Astrocyte of the spinal cord (primary cell): ENCODE results near the gene PCNX3.

ENCODE experiments used
- DNase-seq: peaks from one replicate; pipeline ENCODE4 v3.0.0; 2011; ENCODE audit warnings: low read depth, low spot score
- H3K4me3 ChIP-seq: 2 replicates; pipeline ENCODE4 v1.5.1; 2011; ENCODE audit warnings: low read depth, mild to moderate bottlenecking, low read length, moderate library complexity
- in situ Hi-C: cut with HindIII; loops from 2 replicates; pipeline ENCODE4 v1.10.0; 2017; ENCODE audit warnings: low sequenced_read_pairs
- TF ChIP-seq, protein P1 (sequence below): IDR thresholded peaks from 2 replicates; pipeline ENCODE4 v1.5.1; 2012; ENCODE audit warnings: low read depth, mild to moderate bottlenecking, low read length, inconsistent platforms

Gene PCNX3

DNA sequence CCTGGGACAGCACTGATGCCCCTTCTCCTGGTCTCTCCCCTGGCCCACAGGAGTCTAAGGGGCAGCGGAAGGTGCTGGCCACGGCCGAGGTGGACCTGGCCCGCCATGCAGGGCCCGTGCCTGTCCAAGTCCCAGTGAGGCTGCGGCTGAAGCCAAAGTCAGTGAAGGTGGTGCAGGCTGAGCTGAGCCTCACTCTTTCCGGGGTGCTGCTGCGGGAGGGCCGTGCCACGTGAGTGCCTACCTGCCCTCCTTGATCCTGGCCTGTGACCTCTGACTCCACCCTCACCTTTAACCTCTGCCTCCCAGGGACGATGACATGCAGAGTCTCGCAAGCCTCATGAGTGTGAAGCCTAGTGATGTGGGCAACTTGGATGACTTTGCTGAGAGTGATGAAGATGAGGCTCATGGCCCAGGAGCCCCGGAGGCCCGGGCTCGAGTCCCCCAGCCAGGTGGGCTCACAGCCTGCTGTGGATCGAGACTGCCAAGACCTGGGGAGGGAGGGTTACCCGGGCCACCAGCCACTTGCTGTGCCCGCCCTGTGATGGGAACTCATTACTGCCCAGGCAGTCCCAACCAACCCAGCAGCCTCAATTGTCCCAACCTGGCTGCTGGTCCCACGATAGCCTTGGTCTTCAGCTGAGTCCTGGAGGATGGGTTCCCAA lies 35.4 kb upstream of the PCNX3 start:
- H3K4me3 ChIP-seq, result no peak overlapping the region
- in situ Hi-C loops, result no loop called here
- TF ChIP-seq, protein P1, sequence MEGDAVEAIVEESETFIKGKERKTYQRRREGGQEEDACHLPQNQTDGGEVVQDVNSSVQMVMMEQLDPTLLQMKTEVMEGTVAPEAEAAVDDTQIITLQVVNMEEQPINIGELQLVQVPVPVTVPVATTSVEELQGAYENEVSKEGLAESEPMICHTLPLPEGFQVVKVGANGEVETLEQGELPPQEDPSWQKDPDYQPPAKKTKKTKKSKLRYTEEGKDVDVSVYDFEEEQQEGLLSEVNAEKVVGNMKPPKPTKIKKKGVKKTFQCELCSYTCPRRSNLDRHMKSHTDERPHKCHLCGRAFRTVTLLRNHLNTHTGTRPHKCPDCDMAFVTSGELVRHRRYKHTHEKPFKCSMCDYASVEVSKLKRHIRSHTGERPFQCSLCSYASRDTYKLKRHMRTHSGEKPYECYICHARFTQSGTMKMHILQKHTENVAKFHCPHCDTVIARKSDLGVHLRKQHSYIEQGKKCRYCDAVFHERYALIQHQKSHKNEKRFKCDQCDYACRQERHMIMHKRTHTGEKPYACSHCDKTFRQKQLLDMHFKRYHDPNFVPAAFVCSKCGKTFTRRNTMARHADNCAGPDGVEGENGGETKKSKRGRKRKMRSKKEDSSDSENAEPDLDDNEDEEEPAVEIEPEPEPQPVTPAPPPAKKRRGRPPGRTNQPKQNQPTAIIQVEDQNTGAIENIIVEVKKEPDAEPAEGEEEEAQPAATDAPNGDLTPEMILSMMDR, result no peak
- DNase-seq, result no peak

DNA sequence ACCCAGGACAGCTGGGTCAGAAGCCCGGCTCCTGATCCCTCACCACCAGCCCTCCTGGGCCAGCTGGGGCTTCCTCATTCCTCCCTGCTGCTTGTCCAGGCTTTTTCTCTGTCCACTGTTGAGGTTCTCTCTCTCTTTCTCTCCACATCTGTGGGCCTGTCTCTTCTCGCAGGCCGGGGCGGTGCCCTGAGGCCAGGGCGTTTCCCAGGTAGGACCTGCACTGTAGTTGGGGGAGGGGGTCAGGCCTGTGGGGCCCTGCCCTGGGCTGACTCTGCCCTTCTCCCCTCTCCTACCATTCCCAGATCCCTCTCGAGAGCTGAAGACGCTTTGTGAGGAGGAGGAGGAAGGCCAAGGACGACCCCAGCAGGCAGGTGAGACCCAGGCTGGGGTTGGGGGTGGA lies 34.8 kb upstream of the PCNX3 start:
- no peak overlapping the region for H3K4me3 ChIP-seq
- TF ChIP-seq, protein P1, result no peak
- DNase-seq, result no peak
- in situ Hi-C loops, result no loop called here

DNA sequence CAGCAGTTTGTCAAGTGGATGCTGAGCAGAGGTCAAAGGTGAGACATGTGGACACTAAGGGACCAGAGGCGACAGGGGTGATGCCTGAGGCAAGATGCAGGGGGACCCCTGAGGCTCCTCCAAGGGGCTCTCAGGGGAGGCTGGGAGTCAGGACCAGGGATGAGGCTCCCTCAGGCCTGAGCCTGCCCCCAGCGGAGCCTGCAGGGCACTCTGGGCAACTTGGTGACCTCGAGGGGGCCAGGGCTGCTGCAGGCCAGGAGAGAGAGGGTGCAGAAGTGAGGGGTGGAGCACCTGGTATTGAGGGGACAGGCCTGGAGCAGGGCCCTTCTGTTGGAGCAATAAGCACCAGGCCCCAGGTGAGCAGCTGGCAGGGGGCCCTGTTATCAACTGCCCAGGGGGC lies 33.6 kb upstream of the PCNX3 start:
- TF ChIP-seq, protein P1, result no peak
- no peak for DNase-seq
- in situ Hi-C loops, result no loop called here
- H3K4me3 ChIP-seq, result no peak overlapping the region

DNA sequence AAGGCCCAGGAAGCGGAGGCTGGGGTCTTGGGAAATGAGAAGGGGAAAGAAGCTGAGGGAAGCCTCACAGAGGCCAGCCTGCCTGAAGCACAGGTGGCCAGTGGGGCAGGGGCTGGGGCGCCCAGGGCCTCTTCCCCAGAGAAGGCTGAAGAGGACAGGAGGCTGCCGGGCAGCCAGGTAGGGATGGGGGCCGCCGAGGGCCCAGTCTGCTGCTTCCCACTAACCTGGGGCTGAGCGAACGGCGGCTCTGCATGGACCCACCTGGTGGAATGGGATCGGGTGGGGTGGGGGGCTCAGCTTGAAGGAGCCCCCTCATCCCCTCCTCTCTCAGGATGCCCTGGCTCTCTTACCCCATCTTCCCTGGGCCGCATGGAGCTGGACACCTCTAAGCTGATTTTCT lies 32.0 kb upstream of the PCNX3 start:
- in situ Hi-C loops, result no loop called here
- H3K4me3 ChIP-seq, result no peak overlapping the region
- DNase-seq, result no peak
- TF ChIP-seq, protein P1, result no peak

DNA sequence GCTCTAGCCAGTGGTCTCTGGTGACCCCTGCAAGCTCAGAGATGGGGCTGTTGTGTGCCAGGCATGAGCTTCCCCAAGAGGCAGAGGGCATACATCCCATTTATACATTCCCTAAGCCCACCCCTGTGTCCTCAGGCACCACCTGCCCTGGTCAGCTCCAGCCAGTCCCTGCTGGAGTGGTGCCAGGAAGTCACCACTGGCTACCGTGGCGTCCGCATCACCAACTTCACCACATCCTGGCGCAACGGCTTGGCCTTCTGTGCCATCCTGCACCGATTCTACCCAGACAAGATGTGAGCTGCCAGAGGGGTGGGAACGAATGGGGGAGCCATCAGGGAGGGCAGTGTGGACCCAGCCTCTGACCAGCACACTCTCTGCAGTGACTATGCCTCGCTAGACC lies 31.5 kb upstream of the PCNX3 start:
- DNase-seq, result no peak
- in situ Hi-C loops, result no loop called here
- no peak overlapping the region for H3K4me3 ChIP-seq
- TF ChIP-seq, protein P1, result no peak

DNA sequence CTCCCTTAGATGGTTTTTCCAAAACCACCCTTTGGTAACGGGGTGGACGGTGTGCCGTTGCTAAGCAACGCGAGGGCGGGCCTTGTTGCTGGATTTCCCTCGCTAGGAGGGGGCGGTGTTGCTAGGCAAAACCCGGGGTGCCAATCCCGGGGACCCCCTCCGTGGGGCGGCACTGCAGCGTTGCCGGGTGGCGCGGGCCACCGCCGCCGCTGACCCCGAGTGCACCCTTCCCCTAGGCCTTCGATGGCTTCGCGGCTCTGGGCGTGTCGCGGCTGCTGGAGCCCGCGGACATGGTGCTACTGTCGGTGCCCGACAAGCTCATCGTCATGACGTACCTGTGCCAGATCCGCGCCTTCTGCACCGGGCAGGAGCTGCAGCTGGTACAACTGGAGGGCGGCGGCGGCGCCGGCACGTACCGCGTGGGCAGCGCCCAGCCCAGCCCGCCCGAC lies 30.8 kb upstream of the PCNX3 start:
- no peak for DNase-seq
- TF ChIP-seq, protein P1, result no peak
- in situ Hi-C loops, result no loop called here

More for the DNA sequence above, 30.8 kb upstream of the PCNX3 start:
- H3K4me3 ChIP-seq, result no peak overlapping the region
